ENCODE results near the gene PPP1R1A. TPM values are rescaled to one million over a fixed set of nuclear protein-coding genes. Genes with fewer than 3 reads are reported as not detected.

The PPP1R1A gene
- total and polyA plus RNA-seq, 9 of the 15 experiments (the other 6 are each of a cell fraction or from before 2014, with no cell fraction given): not detected

DNA sequence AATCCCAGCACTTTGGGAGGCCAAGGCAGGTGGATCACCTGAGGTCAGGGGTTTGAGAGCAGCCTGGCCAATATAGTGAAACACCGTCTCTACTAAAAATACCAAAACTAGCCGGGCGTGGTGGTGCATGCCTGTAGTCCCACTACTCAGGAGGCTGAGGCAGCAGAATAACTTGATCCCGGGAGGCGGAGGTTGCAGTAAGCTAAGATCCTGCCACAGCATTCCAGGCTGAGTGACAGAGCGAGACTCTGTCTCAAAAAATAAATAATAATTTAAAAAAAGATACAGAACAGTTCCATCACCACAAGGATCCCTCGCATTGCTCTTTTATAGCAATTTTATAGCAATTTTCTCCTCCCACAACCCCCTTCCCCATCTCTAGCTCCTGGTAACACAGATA, 43.7 kb downstream of the PPP1R1A start (continued):
- TF ChIP-seq, protein P1, sequence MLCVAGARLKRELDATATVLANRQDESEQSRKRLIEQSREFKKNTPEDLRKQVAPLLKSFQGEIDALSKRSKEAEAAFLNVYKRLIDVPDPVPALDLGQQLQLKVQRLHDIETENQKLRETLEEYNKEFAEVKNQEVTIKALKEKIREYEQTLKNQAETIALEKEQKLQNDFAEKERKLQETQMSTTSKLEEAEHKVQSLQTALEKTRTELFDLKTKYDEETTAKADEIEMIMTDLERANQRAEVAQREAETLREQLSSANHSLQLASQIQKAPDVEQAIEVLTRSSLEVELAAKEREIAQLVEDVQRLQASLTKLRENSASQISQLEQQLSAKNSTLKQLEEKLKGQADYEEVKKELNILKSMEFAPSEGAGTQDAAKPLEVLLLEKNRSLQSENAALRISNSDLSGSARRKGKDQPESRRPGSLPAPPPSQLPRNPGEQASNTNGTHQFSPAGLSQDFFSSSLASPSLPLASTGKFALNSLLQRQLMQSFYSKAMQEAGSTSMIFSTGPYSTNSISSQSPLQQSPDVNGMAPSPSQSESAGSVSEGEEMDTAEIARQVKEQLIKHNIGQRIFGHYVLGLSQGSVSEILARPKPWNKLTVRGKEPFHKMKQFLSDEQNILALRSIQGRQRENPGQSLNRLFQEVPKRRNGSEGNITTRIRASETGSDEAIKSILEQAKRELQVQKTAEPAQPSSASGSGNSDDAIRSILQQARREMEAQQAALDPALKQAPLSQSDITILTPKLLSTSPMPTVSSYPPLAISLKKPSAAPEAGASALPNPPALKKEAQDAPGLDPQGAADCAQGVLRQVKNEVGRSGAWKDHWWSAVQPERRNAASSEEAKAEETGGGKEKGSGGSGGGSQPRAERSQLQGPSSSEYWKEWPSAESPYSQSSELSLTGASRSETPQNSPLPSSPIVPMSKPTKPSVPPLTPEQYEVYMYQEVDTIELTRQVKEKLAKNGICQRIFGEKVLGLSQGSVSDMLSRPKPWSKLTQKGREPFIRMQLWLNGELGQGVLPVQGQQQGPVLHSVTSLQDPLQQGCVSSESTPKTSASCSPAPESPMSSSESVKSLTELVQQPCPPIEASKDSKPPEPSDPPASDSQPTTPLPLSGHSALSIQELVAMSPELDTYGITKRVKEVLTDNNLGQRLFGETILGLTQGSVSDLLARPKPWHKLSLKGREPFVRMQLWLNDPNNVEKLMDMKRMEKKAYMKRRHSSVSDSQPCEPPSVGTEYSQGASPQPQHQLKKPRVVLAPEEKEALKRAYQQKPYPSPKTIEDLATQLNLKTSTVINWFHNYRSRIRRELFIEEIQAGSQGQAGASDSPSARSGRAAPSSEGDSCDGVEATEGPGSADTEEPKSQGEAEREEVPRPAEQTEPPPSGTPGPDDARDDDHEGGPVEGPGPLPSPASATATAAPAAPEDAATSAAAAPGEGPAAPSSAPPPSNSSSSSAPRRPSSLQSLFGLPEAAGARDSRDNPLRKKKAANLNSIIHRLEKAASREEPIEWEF (CRISPR knock-in tag; IDR thresholded peaks at IDR 0.05): no peak

DNA sequence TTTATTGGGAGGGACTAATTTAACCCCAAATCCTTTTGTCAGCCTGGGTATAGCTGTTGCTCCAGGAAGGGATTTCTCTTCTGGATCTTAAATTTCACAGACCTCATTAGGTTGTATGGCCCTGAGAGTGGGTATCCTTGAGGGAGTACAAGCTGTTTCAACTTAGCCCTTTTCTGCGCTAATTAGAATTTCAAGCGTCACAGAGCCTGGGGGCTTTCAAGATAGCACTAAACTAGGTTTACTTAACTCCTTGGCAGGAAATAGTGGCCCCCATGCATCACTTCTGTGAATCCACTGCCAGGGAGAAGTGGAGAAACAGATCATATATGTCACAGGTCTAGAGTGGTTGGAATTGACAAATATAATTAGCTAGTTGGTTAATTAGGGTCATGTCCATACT, 44.9 kb downstream of the PPP1R1A start:
- H3K79me2 ChIP-seq (ENCODE audit: control insufficient read depth, insufficient read depth, low read length): no peaks in the 10 kb centered on the region
- H3K27ac ChIP-seq (ENCODE audit: extremely low read depth, low read depth, low read length): no peak overlapping the region
- TF ChIP-seq, protein P2, sequence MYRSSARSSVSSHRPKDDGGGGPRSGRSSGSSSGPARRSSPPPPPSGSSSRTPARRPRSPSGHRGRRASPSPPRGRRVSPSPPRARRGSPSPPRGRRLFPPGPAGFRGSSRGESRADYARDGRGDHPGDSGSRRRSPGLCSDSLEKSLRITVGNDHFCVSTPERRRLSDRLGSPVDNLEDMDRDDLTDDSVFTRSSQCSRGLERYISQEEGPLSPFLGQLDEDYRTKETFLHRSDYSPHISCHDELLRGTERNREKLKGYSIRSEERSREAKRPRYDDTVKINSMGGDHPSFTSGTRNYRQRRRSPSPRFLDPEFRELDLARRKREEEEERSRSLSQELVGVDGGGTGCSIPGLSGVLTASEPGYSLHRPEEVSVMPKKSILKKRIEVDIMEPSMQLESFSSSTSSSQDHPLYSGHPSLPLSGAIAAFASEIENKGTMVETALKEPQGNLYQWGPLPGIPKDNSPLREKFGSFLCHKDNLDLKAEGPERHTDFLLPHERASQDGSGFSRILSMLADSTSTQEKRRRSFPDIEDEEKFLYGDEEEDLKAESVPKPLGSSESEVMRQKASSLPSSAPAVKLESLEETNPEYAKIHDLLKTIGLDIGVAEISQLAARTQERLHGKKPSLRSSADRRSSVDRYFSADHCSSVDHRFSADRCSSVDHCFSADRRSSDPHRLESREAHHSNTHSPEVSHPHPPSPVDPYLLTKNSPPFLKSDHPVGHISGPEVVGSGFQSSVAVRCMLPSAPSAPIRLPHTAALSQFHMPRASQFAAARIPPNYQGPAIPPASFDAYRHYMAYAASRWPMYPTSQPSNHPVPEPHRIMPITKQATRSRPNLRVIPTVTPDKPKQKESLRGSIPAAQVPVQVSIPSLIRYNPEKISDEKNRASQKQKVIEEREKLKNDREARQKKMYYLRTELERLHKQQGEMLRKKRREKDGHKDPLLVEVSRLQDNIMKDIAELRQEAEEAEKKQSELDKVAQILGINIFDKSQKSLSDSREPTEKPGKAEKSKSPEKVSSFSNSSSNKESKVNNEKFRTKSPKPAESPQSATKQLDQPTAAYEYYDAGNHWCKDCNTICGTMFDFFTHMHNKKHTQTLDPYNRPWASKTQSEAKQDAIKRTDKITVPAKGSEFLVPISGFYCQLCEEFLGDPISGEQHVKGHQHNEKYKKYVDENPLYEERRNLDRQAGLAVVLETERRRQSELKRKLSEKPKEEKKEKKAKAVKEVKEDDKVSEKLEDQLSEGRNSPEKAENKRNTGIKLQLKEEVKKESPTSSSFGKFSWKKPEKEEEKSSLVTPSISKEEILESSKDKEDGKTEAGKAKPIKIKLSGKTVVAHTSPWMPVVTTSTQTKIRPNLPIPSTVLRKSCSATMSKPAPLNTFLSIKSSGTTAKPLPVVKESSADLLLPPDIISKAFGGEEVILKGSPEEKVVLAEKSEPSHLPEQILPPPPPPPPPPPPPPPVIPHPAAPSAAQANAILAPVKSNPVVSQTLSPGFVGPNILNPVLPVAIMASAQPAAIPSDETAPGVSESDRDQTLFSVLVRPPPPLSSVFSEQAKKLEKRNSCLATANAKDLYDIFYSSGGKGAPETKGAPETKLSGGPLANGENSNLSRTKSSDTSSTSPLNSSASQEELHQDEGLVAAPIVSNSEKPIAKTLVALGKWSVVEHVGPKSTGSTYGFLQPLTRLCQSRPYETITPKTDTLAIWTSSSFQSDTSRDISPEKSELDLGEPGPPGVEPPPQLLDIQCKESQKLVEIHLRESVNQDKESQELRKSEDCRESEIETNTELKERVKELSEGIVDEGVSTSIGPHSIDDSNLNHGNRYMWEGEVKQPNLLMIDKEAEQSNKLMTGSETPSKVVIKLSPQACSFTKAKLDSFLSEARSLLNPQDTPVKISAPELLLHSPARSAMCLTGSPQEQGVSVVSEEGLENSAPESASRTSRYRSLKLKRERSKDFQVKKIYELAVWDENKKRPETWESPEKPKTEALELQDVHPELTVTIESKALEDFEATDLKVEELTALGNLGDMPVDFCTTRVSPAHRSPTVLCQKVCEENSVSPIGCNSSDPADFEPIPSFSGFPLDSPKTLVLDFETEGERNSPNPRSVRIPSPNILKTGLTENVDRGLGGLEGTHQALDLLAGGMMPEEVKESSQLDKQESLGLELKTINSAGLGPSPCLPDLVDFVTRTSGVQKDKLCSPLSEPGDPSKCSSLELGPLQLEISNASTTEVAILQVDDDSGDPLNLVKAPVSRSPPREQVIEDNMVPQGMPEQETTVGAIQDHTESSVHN (IDR thresholded peaks at IDR 0.05; ENCODE audit: borderline replicate concordance in 1 of 2, low read depth in 1 of 2): no peak
- TF ChIP-seq, protein P3, sequence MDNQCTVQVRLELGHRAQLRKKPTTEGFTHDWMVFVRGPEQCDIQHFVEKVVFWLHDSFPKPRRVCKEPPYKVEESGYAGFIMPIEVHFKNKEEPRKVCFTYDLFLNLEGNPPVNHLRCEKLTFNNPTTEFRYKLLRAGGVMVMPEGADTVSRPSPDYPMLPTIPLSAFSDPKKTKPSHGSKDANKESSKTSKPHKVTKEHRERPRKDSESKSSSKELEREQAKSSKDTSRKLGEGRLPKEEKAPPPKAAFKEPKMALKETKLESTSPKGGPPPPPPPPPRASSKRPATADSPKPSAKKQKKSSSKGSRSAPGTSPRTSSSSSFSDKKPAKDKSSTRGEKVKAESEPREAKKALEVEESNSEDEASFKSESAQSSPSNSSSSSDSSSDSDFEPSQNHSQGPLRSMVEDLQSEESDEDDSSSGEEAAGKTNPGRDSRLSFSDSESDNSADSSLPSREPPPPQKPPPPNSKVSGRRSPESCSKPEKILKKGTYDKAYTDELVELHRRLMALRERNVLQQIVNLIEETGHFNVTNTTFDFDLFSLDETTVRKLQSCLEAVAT (IDR thresholded peaks at IDR 0.05): no peak
- no peak for TF ChIP-seq TCF3 (CRISPR knock-in tag; IDR thresholded peaks at IDR 0.05)
- in situ Hi-C loops (cut with MboI): no loop called here
- H3K27me3 ChIP-seq (ENCODE audit: control insufficient read depth in 2 of 2, insufficient read depth in 2 of 2, low read length in 2 of 2): peaks cover 7 to 11% of the 10 kb centered on the region in 2 experiments; a peak in 2 of 5 replicates
- no peak for FAIRE-seq
- BruUV-seq (replicated peaks): no TSS peak
- no peak overlapping the region for H3K9ac ChIP-seq (ENCODE audit: insufficient read depth in 1 of 2, low read depth in 2 of 2, low read length in 2 of 2)
- no peak for ATAC-seq
- ChIA-PET CTCF (ENCODE audit: low intra/inter-chr PET ratio) (no interaction called here), POLR2A (interaction anchor here (1.0 to 1.1 kb wide), 2 partner anchors 17 kb away, joined by 3 to 4 read pairs; no protein-coding TSS in a partner anchor)
- H3K4me3 ChIP-seq: no peak overlapping the region
- no peaks in the 10 kb centered on the region for H3K9me3 ChIP-seq (replicated peaks; ENCODE audit: control insufficient read depth, insufficient read depth, low read depth, low read length)
- no peak overlapping the region for H2AFZ ChIP-seq (ENCODE audit: low read depth, low read length)
- H3K36me3 ChIP-seq (ENCODE audit: control insufficient read depth, insufficient read depth, low read length): no peaks in the 10 kb centered on the region
- H4K20me1 ChIP-seq (replicated peaks; ENCODE audit: control insufficient read depth, insufficient read depth, low read length): peaks cover under 1% of the 10 kb centered on the region; the same call in 1 of the 2 replicates
- DNase-seq (ENCODE audit: extremely low read depth in 1 of 4, low spot score in 3 of 4): no peak
- 28% methylated on average over 2 of the region's 2 CpGs for WGBS (ENCODE audit: insufficient coverage, low coverage, missing lambda C conversion rate)
- intact Hi-C loops (cut with micrococcal nuclease): no loop called here
- H3K4me2 ChIP-seq (ENCODE audit: insufficient read depth, low read length): no peak overlapping the region
- H3K4me1 ChIP-seq (replicated peaks in 1 of 2; ENCODE audit: control insufficient read depth in 2 of 2, insufficient read depth in 2 of 2, low read length in 2 of 2): no peaks in the 10 kb centered on the region
- no peaks in the 10 kb centered on the region for H3K9me1 ChIP-seq (ENCODE audit: control insufficient read depth, insufficient read depth, low read length)
